ENCODE data around the gene SAMMSON.

- TF ChIP-seq, protein P1, sequence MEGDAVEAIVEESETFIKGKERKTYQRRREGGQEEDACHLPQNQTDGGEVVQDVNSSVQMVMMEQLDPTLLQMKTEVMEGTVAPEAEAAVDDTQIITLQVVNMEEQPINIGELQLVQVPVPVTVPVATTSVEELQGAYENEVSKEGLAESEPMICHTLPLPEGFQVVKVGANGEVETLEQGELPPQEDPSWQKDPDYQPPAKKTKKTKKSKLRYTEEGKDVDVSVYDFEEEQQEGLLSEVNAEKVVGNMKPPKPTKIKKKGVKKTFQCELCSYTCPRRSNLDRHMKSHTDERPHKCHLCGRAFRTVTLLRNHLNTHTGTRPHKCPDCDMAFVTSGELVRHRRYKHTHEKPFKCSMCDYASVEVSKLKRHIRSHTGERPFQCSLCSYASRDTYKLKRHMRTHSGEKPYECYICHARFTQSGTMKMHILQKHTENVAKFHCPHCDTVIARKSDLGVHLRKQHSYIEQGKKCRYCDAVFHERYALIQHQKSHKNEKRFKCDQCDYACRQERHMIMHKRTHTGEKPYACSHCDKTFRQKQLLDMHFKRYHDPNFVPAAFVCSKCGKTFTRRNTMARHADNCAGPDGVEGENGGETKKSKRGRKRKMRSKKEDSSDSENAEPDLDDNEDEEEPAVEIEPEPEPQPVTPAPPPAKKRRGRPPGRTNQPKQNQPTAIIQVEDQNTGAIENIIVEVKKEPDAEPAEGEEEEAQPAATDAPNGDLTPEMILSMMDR (IDR thresholded peaks at IDR 0.05 in 2 of 3, conservative IDR thresholded peaks at IDR 0.05 in 1 of 3; ENCODE audit: control insufficient read depth in 2 of 3, extremely low read depth in 1 of 3, insufficient read depth in 1 of 3, low read depth in 3 of 3, low read length in 3 of 3), result peak; percentile 52 to 63 (median 63); a peak in 5 of 6 replicates
- TF ChIP-seq KDM1A (IDR thresholded peaks at IDR 0.05; ENCODE audit: borderline replicate concordance) (no peak), PRDM15 (CRISPR knock-in tag; IDR thresholded peaks at IDR 0.05) (no peak), NFIC (IDR thresholded peaks at IDR 0.05; ENCODE audit: low read depth, low read length) (no peak), NR2F1 (conservative IDR thresholded peaks at IDR 0.05) (no peak), FOXM1 (IDR thresholded peaks at IDR 0.05; ENCODE audit: low read depth, low read length) (no peak), ZBTB33 (IDR thresholded peaks at IDR 0.05) (no peak), EZH2 (IDR thresholded peaks at IDR 0.05; ENCODE audit: borderline replicate concordance, control insufficient read depth, low read depth, low read length) (no peak), CBX5 (IDR thresholded peaks at IDR 0.05; ENCODE audit: low read depth) (no peak), NRF1 (conservative IDR thresholded peaks at IDR 0.05; ENCODE audit: low read depth, low read length) (no peak), POLR2A (IDR thresholded peaks at IDR 0.05; ENCODE audit: low read depth, low read length) (no peak)
Measured at GRCh38 chr3:70064194-70064779, 64.8 kb downstream of the SAMMSON start.

All from GM12878 (cell line).